Measurements from ENCODE around the gene CFAP97D1. TPM values are rescaled to one million over a fixed set of nuclear protein-coding genes. Genes with fewer than 3 reads are reported as not detected.

Gene CFAP97D1
- total RNA-seq, 1 experiment from 2014 or later, result 0.18 TPM

GRCh38 chr17:43734376-43734775, 45.9 kb upstream of the CFAP97D1 start:
- Mint-ChIP-seq H3K4me3 (ENCODE audit: unreplicated experiment) (no peak overlapping the region), H3K4me1 (ENCODE audit: low read depth, unreplicated experiment) (peaks cover 5% of the 10 kb centered on the region), H3K27me3 (ENCODE audit: insufficient read depth, unreplicated experiment) (no peaks in the 10 kb centered on the region), H3K9me3 (ENCODE audit: unreplicated experiment) (peaks cover 9% of the 10 kb centered on the region), H3K27ac (ENCODE audit: unreplicated experiment) (no peak overlapping the region), H3K36me3 (ENCODE audit: insufficient read depth, unreplicated experiment) (no peaks in the 10 kb centered on the region)
- Histone ChIP-seq H3K4me3 (ENCODE audit: low read depth, low read length) (no peak overlapping the region), H3K9me3 (peaks cover 10% of the 10 kb centered on the region; the same call in 1 of the 2 replicates), H3K27me3 (replicated peaks; ENCODE audit: control insufficient read depth, insufficient read depth, low read length) (no peaks in the 10 kb centered on the region), H3K36me3 (ENCODE audit: control insufficient read depth, insufficient read depth, low read length) (no peaks in the 10 kb centered on the region), H3K4me1 (no peaks in the 10 kb centered on the region)
- TF ChIP-seq CTCF (IDR thresholded peaks at IDR 0.05; ENCODE audit: insufficient read depth in 1 of 2, low read depth in 1 of 2, low read length in 1 of 2, severe bottlenecking in 1 of 2, unreplicated experiment in 1 of 2), result no peak
- ChIA-PET POLR2A (no interaction called here), CTCF (interaction anchor here (1.0 kb wide), 1 partner anchor 21 kb away, joined by 3 read pairs; no protein-coding TSS in a partner anchor)
- DNase-seq, result no peak
- no TSS peak for BruUV-seq (replicated peaks)
- intact Hi-C loops (cut with micrococcal nuclease; ENCODE audit: unreplicated experiment), result no loop called here

DNA sequence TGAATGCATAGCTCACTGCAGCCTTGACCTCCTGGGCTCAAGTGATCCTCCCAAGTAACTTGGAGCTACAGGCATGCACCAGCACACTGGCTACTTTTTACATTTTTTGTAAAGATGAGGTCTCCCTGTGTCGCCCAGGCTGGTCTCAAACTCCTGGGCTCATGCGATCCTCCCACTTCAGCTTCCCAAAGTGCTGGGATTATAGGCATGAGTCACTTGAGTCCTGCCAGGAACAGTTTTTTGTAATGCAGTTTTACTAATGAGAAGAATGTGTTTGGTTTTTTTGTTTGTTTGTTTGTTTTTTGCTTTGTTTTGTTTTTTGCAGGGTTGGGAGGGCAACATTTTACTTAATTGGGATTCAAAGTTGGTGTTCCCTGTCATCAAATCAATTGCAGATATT, 43.8 kb upstream of the CFAP97D1 start:
- no peak for DNase-seq
- Histone ChIP-seq H3K4me3 (ENCODE audit: low read depth, low read length) (no peak overlapping the region), H3K4me1 (no peaks in the 10 kb centered on the region), H3K36me3 (ENCODE audit: control insufficient read depth, insufficient read depth, low read length) (no peaks in the 10 kb centered on the region), H3K9me3 (peaks cover 10% of the 10 kb centered on the region; the same call in 1 of the 2 replicates), H3K27me3 (replicated peaks; ENCODE audit: control insufficient read depth, insufficient read depth, low read length) (no peaks in the 10 kb centered on the region)
- no peak for TF ChIP-seq CTCF (IDR thresholded peaks at IDR 0.05; ENCODE audit: insufficient read depth in 1 of 2, low read depth in 1 of 2, low read length in 1 of 2, severe bottlenecking in 1 of 2, unreplicated experiment in 1 of 2)
- no peak overlapping the region for H3K27ac Mint-ChIP-seq (ENCODE audit: unreplicated experiment)
- intact Hi-C loops (cut with micrococcal nuclease; ENCODE audit: unreplicated experiment), result no loop called here
- H3K27me3 Mint-ChIP-seq (ENCODE audit: insufficient read depth, unreplicated experiment), result no peaks in the 10 kb centered on the region
- peaks cover 9% of the 10 kb centered on the region for H3K9me3 Mint-ChIP-seq (ENCODE audit: unreplicated experiment)
- BruUV-seq (replicated peaks), result no TSS peak
- no peaks in the 10 kb centered on the region for H3K36me3 Mint-ChIP-seq (ENCODE audit: insufficient read depth, unreplicated experiment)
- H3K4me1 Mint-ChIP-seq (ENCODE audit: low read depth, unreplicated experiment), result peaks cover 7% of the 10 kb centered on the region
- CTCF ChIA-PET, result no interaction called here
- POLR2A ChIA-PET, result no interaction called here
- no peak overlapping the region for H3K4me3 Mint-ChIP-seq (ENCODE audit: unreplicated experiment)

DNA sequence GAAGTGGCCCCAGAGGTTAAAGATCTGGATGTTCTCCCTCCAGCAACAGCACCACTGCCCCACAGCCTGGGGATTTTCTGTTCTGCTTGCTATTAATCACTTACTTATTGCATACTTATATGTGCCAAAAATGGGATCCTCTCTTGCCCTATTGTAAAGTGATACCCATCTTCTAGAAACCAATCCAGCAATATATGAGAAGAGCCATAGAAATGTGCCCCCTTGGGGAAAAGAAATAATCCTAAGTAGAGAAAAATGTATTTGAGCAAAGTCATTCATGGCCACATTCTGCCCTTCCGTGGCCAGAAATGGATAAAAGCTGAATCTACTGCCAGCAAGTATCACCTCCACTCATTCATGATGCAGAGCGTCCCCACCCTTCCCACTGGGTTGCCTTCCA, 42.5 kb upstream of the CFAP97D1 start:
- BruUV-seq (replicated peaks), result no TSS peak
- no peak for DNase-seq
- Mint-ChIP-seq H3K4me3 (ENCODE audit: unreplicated experiment) (no peak overlapping the region), H3K27ac (ENCODE audit: unreplicated experiment) (no peak overlapping the region), H3K27me3 (ENCODE audit: insufficient read depth, unreplicated experiment) (no peaks in the 10 kb centered on the region), H3K4me1 (ENCODE audit: low read depth, unreplicated experiment) (peaks cover 7% of the 10 kb centered on the region), H3K36me3 (ENCODE audit: insufficient read depth, unreplicated experiment) (no peaks in the 10 kb centered on the region), H3K9me3 (ENCODE audit: unreplicated experiment) (peaks cover 9% of the 10 kb centered on the region)
- Histone ChIP-seq H3K36me3 (ENCODE audit: control insufficient read depth, insufficient read depth, low read length) (no peaks in the 10 kb centered on the region), H3K4me3 (ENCODE audit: low read depth, low read length) (no peak overlapping the region), H3K9me3 (peaks cover 9% of the 10 kb centered on the region; the same call in 1 of the 2 replicates), H3K27me3 (replicated peaks; ENCODE audit: control insufficient read depth, insufficient read depth, low read length) (no peaks in the 10 kb centered on the region), H3K4me1 (no peaks in the 10 kb centered on the region)
- CTCF ChIA-PET, result no interaction called here
- POLR2A ChIA-PET, result no interaction called here
- intact Hi-C loops (cut with micrococcal nuclease; ENCODE audit: unreplicated experiment), result no loop called here
- TF ChIP-seq CTCF (IDR thresholded peaks at IDR 0.05; ENCODE audit: insufficient read depth in 1 of 2, low read depth in 1 of 2, low read length in 1 of 2, severe bottlenecking in 1 of 2, unreplicated experiment in 1 of 2), result no peak

Measured in Caco-2 (cell line).